B cell (primary cell): ENCODE measurements around the gene ABCF3.

ENCODE experiments used
- CTCF ChIP-seq: fragments of 200-600 bp; IDR thresholded peaks from one replicate; pipeline ENCODE4 v1.8.0; 2022; ENCODE audit warnings: antibody characterized with exemption, mild to moderate bottlenecking
- EZH2 ChIP-seq: IDR thresholded peaks from 2 replicates; pipeline ENCODE4 v1.6.1; 2012; ENCODE audit warnings: borderline replicate concordance, low read depth, mild to moderate bottlenecking, moderate library complexity, low read length; ENCODE audit not compliant: insufficient read depth, poor library complexity, severe bottlenecking

GRCh38 chr3:184145111-184145524 is 40.9 kb upstream of the ABCF3 start:
- TF ChIP-seq CTCF (peak; percentile 17), EZH2 (no peak)
